ENCODE results near the gene S100A2.

The S100A2 gene

DNA sequence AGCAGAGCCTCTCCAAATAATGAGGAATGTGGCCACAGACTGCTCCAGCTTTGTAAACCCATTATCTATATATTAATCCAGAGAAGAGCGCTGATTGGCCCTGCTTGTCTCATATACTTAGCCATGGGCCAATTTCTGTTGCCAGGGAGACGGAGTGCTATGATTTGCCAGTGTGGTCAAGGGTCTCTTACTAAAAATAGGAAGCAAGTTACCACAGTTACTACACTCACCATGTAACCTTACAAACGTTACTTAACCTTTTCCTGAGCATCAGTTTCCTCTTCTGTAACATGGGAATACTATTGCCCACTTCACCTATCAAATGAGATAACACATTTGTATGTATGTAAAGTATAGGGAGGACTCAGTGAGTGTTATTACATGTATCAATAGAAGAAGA lies 7.7 kb upstream of the S100A2 start:
- TF ChIP-seq, protein P1, sequence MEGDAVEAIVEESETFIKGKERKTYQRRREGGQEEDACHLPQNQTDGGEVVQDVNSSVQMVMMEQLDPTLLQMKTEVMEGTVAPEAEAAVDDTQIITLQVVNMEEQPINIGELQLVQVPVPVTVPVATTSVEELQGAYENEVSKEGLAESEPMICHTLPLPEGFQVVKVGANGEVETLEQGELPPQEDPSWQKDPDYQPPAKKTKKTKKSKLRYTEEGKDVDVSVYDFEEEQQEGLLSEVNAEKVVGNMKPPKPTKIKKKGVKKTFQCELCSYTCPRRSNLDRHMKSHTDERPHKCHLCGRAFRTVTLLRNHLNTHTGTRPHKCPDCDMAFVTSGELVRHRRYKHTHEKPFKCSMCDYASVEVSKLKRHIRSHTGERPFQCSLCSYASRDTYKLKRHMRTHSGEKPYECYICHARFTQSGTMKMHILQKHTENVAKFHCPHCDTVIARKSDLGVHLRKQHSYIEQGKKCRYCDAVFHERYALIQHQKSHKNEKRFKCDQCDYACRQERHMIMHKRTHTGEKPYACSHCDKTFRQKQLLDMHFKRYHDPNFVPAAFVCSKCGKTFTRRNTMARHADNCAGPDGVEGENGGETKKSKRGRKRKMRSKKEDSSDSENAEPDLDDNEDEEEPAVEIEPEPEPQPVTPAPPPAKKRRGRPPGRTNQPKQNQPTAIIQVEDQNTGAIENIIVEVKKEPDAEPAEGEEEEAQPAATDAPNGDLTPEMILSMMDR (IDR thresholded peaks at IDR 0.05; ENCODE audit: insufficient read depth, low read depth, low read length, missing control alignments), result no peak
- H3K4me3 ChIP-seq (ENCODE audit: low read length), result no peak overlapping the region
- no peak for DNase-seq (ENCODE audit: low read depth)

DNA sequence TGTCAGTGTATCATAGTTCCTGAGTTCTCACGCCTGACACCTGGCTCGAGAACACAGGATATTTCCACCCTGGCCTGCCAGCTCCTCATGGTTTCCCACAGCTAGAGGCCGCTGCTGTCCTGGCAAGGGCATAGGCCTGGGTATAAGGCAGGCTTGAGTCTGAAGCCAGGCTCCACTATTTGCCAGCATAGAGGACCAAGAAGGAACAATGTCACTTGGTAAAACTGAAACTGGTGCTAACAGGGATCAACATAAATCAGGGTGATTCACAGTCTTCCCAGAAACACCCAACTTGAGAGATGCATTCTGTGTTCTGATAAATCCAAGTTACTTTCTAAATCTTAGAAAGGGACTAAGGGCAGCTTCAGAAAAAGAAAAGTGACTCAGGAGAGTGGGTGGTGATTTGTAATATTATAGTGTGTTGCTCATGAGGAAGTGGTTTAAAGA lies 6.9 kb upstream of the S100A2 start:
- DNase-seq (ENCODE audit: low read depth), result peak; percentile 85
- TF ChIP-seq, protein P1 (IDR thresholded peaks at IDR 0.05; ENCODE audit: insufficient read depth, low read depth, low read length, missing control alignments), result peak; percentile 95
- H3K4me3 ChIP-seq (ENCODE audit: low read length), result no peak overlapping the region

DNA sequence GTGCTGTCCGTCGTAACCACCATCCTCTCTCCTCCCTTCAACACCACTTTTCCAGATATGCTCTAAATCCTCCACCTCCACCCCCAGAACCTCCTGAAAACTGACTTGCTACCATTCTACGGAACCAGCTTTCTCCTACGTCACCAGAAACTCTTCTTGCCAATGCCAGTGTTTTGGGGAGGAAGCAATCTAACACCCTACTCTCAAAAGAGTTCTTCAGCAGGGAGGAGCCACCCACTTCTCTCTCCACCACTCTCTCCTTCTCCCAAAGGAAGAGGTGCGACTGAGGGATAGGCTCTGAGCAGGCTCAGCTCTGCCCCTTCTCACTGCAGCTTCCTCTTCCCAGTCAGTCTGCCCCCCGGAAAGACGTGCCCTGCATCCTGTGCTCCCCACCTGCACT lies 6.1 kb upstream of the S100A2 start:
- TF ChIP-seq, protein P1 (IDR thresholded peaks at IDR 0.05; ENCODE audit: insufficient read depth, low read depth, low read length, missing control alignments), result no peak
- no peak for DNase-seq (ENCODE audit: low read depth)
- H3K4me3 ChIP-seq (ENCODE audit: low read length), result no peak overlapping the region

DNA sequence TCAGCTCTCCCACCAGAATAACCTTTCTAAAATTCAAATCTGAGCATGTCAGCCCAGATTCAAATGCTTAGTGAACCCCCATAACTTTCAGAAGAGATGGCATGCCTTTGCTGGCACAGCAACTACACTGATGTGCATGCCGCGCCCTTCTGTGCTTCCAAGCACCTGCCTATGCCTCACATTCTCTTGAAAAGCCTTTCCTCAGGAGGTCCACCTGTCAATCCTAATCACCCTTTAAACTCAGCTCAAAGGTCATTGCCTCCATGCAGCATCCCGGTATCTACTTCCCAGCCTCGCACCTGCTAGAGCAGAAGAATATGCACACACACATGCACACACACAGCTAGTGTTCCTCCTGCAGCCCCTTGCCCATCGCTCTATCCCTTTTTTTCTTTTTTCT lies 5.2 kb upstream of the S100A2 start:
- no peak overlapping the region for H3K4me3 ChIP-seq (ENCODE audit: low read length)
- no peak for DNase-seq (ENCODE audit: low read depth)
- TF ChIP-seq, protein P1 (IDR thresholded peaks at IDR 0.05; ENCODE audit: insufficient read depth, low read depth, low read length, missing control alignments), result no peak

DNA sequence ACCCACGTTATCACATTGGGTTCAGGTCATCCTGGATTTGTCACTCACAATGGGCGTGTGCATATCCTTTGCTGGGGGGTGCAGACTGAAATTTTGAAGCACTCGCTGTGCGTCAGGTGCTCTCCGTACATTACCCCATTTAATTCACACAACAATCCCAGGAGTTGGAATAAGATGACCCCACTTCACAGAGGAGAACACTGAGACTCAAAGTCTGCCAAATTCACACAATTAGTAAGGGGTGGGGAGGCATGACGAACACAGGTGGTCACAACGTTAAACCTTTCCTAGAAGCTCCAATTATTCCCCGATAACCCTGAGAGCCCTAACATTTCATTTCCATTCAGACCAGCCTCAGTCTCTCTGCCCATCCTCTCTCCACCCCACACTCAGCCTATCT lies 3.8 kb upstream of the S100A2 start:
- TF ChIP-seq, protein P1 (IDR thresholded peaks at IDR 0.05; ENCODE audit: insufficient read depth, low read depth, low read length, missing control alignments), result no peak
- no peak for DNase-seq (ENCODE audit: low read depth)
- no peak overlapping the region for H3K4me3 ChIP-seq (ENCODE audit: low read length)

DNA sequence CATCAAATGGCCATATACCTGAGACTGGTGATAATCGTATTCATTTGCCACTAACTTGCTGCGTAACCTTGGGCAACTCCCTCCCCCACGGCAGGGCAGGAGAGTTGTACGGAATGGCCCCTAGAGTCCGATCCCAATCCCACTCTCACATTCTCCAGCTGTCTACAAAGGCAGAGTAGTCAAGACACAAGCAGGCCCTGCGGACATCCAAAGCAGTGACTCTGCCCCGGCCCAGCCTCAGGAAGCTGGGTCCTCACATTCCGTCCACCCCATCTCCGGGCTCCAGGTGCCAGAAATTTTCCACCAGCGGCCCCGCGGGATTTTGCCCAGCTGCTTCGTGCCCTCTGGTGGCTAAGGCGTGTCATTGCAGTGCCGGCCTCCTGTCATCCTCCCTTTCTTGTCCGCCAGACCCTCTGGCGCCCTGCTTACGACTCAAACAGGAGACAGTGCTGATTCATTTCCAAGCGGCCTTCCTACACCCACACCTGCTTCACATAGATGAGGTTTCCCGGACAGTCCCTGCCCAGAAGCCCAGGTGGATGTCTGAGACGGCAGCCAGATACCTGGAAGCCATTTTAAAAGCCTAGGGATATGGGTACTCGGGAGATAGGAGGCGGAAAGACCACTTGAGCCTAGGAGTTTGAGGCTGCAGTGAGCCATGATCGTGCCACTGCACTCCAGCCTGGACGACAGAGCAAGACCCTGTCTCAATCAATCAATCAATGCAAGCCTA lies 2.9 kb upstream of the S100A2 start:
- peak; percentile 96 for DNase-seq (ENCODE audit: low read depth)
- peak overlapping the region; percentile 31 for H3K4me3 ChIP-seq (ENCODE audit: low read length)
- TF ChIP-seq, protein P1 (IDR thresholded peaks at IDR 0.05; ENCODE audit: insufficient read depth, low read depth, low read length, missing control alignments), result peak; percentile 97
